Kidney (tissue), 14 donors: ENCODE results near the gene PSMC1. TPM values are rescaled to one million over a fixed set of nuclear protein-coding genes. Genes with fewer than 3 reads are reported as not detected.

ENCODE experiments used
- DNase-seq, 5 donors: peaks; one replicate each; pipeline ENCODE4 v3.0.0-alpha.2; 2013 to 2020
- FAIRE-seq: peaks from 2 replicates; lab custom pipeline; 2012; peaks lifted over from hg19 to GRCh38; lab: Jason Lieb, UNC
- H3K27ac ChIP-seq, 2 donors: one replicate each; pipeline ENCODE4 v1.7.0; 2013; ENCODE audit warnings: low read depth in 2 of 2, low read length in 2 of 2, inconsistent platforms in 1 of 2
- H3K27me3 ChIP-seq: one replicate; pipeline ENCODE4 v1.7.1; 2013; ENCODE audit warnings: low read length, inconsistent platforms; ENCODE audit not compliant: control insufficient read depth, insufficient read depth
- H3K36me3 ChIP-seq, 3 donors: one replicate each; pipeline versions ENCODE4 v1.7.0 to v1.7.1; 2013; ENCODE audit warnings: low read length in 3 of 3, control low read depth in 1 of 3, inconsistent platforms in 1 of 3; ENCODE audit not compliant: insufficient read depth in 3 of 3, control insufficient read depth in 2 of 3
- H3K4me1 ChIP-seq, 3 donors: one replicate each; pipeline versions ENCODE4 v1.7.0 to v1.7.1; 2013; ENCODE audit warnings: low read length in 3 of 3, inconsistent platforms in 1 of 3, low read depth in 1 of 3; ENCODE audit not compliant: control insufficient read depth in 2 of 3, insufficient read depth in 2 of 3
- H3K4me3 ChIP-seq, 3 donors: one replicate each; pipeline versions ENCODE4 v1.7.0 to v1.8.1; 2013; ENCODE audit warnings: low read length in 3 of 3, control low read depth in 1 of 3, inconsistent platforms in 1 of 3
- H3K9ac ChIP-seq, 3 donors: one replicate each; pipeline versions ENCODE4 v1.7.0 to v1.7.1; 2013; ENCODE audit warnings: low read length in 3 of 3, control low read depth in 1 of 3, inconsistent platforms in 1 of 3
- H3K9me3 ChIP-seq, 3 donors: one replicate each; pipeline versions ENCODE4 v1.7.0 to v1.7.1; 2013; ENCODE audit warnings: low read length in 3 of 3, control low read depth in 1 of 3, inconsistent platforms in 1 of 3; ENCODE audit not compliant: control insufficient read depth in 2 of 3, insufficient read depth in 1 of 3
- CTCF ChIP-seq: IDR thresholded peaks from 3 replicates; pipeline ENCODE4 v1.5.1; 2012; ENCODE audit warnings: mild to moderate bottlenecking, moderate library complexity, borderline replicate concordance; ENCODE audit not compliant: insufficient read depth; ENCODE audit errors: extremely low read depth
- intact Hi-C: fragments of 100-400 bp; cut with DNase I; formaldehyde crosslinking; loops from one replicate; pipeline ENCODE4 v1.11.1; 2022
- polyA plus RNA-seq: library from polyadenylated mRNA; stranded (reverse); fragments of 350-450 nt; fragmentation: Illumina TruSeq; extraction: RNeasy Lipid Tissue Mini Kit (QIAGEN cat#74804); gene quantifications from one replicate; pipeline ENCODE4 v1.2.3, GENCODE V29; 2014; ENCODE audit warnings: low read depth, low replicate concordance; ENCODE audit not compliant: insufficient read depth
- total RNA-seq: library from RNA; stranded (reverse); fragmentation: NEBNext Ultra II Directional; extraction: Animal tissue kit (Norgen Biotek cat#: 25700); gene quantifications from one replicate; pipeline ENCODE4 v1.2.1, GENCODE V29; 2021
- donor health status: control.
- donor health status: control.
- donor health status: control.
- donor health status: control.
- donor health status: control.
- donor health status: DM: yes; HTN: yes; CAD: no.
- donor health status: Normal renal cell carcinoma (clear cell type).

The PSMC1 gene
- total and polyA plus RNA-seq, 2 donors from 2014 or later: 88.9 to 172 TPM

- Histone ChIP-seq H3K27me3 (no peaks in the 10 kb centered on the region), H3K36me3 (peaks cover 0 to 33% (median 21%) of the 10 kb centered on the region in 3 donors), H3K4me3 (no peak overlapping the region), H3K4me1 (peaks cover 0 to 4% (median 0%) of the 10 kb centered on the region in 3 donors), H3K9ac (no peak overlapping the region), H3K27ac (no peak overlapping the region), H3K9me3 (no peaks in the 10 kb centered on the region)
- DNase-seq (no peak), FAIRE-seq (no peak)
- intact Hi-C loops: no loop called here
- TF ChIP-seq CTCF: no peak
Observed at GRCh38 chr14:90293766-90294730, 37.7 kb downstream of the PSMC1 start.

GRCh38 chr14:90294872-90295271 lies 38.5 kb downstream of the PSMC1 start:
- FAIRE-seq (no peak), DNase-seq (no peak)
- no peak overlapping the region for H3K9ac ChIP-seq
- H3K9me3 ChIP-seq: no peaks in the 10 kb centered on the region
- no peak overlapping the region for H3K27ac ChIP-seq
- peaks cover 0 to 4% (median 0%) of the 10 kb centered on the region in 3 donors for H3K4me1 ChIP-seq
- peaks cover 2 to 31% (median 22%) of the 10 kb centered on the region in 3 donors for H3K36me3 ChIP-seq
- TF ChIP-seq CTCF: no peak
- H3K27me3 ChIP-seq: no peaks in the 10 kb centered on the region
- no peak overlapping the region for H3K4me3 ChIP-seq
- intact Hi-C loops: no loop called here

GRCh38 chr14:90295870-90296516 lies 39.6 kb downstream of the PSMC1 start:
- Histone ChIP-seq H3K36me3 (peaks cover 2 to 21% (median 15%) of the 10 kb centered on the region in 3 donors), H3K27ac (no peak overlapping the region), H3K4me1 (peaks cover 0 to 4% (median 0%) of the 10 kb centered on the region in 3 donors), H3K4me3 (no peak overlapping the region), H3K9ac (no peak overlapping the region), H3K9me3 (no peaks in the 10 kb centered on the region), H3K27me3 (no peaks in the 10 kb centered on the region)
- TF ChIP-seq CTCF: no peak
- FAIRE-seq (no peak), DNase-seq (peak in 2 of 5 donors; percentile 16 to 69)
- intact Hi-C loops: no loop called here
